ENCODE results near the gene NAB1.

GRCh38 chr2:190651413-190651812 is 2.5 kb downstream of the NAB1 start:
- TF ChIP-seq POLR2AphosphoS5 (IDR thresholded peaks at IDR 0.05; ENCODE audit: borderline replicate concordance, low read depth, low read length) (no peak), FOXP2 (optimal IDR thresholded peaks at IDR 0.05; ENCODE audit: control extremely low read depth, extremely low read length, insufficient read depth) (no peak), EZH2 (IDR thresholded peaks at IDR 0.05) (no peak)
